B cell (primary cell): ENCODE data around the gene GMPR. TPM values are rescaled to one million over a fixed set of nuclear protein-coding genes. Genes with fewer than 3 reads are reported as not detected.
A peak's percentile ranks its signal among the peaks of the same experiment; 100 is the strongest.

Experiments
- ATAC-seq: fragments of 200-7000 bp; cut with Tn5 transposase; one replicate; pipeline ENCODE4 v1.10.0; 2021; ENCODE audit warnings: low read depth, mild to moderate bottlenecking, moderate number of reproducible peaks, moderate library complexity
- CTCF ChIA-PET: fragments of 350-600 bp; sonication (Branson Sonifier 250); formaldehyde crosslinking; loops from one replicate; lab custom pipeline; 2021; ENCODE audit warnings: antibody characterized with exemption, inconsistent platforms; lab: Charles Lee
- POLR2A ChIA-PET: fragments of 350-600 bp; sonication (Branson Sonifier 250); formaldehyde crosslinking; loops from one replicate; lab custom pipeline; 2021; ENCODE audit warnings: antibody characterized with exemption; lab: Charles Lee
- DNase-seq: peaks from one replicate; pipeline ENCODE4 v3.0.0; 2013
- H2AFZ ChIP-seq: 2 replicates; pipeline ENCODE4 v1.6.1; 2012; ENCODE audit warnings: mild to moderate bottlenecking, low read depth, low read length; ENCODE audit not compliant: insufficient read depth, poor library complexity, severe bottlenecking
- H3K27ac ChIP-seq, 2 donors: 1 replicate in 1 of 2; 2 replicates in 1 of 2; pipeline ENCODE4 v1.5.1; 2012 to 2013; ENCODE audit warnings: low read length in 2 of 2, mild to moderate bottlenecking in 2 of 2, moderate library complexity in 1 of 2
- H3K27me3 ChIP-seq, 4 experiments: fragments of 200-600 bp in 1 of 4; sonication (generic) in 1 of 4; replicated peaks in 1 of 4; 1 replicate in 2 of 4; 2 replicates in 2 of 4; pipeline versions ENCODE4 v1.6.1 to v1.7.0; 2013 to 2016; ENCODE audit warnings: low read length in 3 of 4, mild to moderate bottlenecking in 2 of 4, mixed read lengths in 1 of 4, moderate library complexity in 1 of 4; ENCODE audit not compliant: insufficient read depth in 4 of 4, control insufficient read depth in 3 of 4; ENCODE audit errors: control extremely low read depth in 1 of 4
- H3K36me3 ChIP-seq, 2 experiments: replicated peaks in 1 of 2; 1 replicate in 1 of 2; 2 replicates in 1 of 2; pipeline versions ENCODE4 v1.6.1 to v1.7.1; 2013; ENCODE audit warnings: low read length in 1 of 2; ENCODE audit not compliant: insufficient read depth in 2 of 2, control insufficient read depth in 1 of 2; ENCODE audit errors: control extremely low read depth in 1 of 2, extremely low read depth in 1 of 2
- H3K4me1 ChIP-seq, 2 donors: fragments of 200-600 bp in 1 of 2; sonication (generic) in 1 of 2; 1 replicate in 1 of 2; 2 replicates in 1 of 2; pipeline versions ENCODE4 v1.5.1 to v1.6.1; 2013 to 2017; ENCODE audit warnings: low read length in 2 of 2; ENCODE audit not compliant: control insufficient read depth in 2 of 2, insufficient read depth in 2 of 2
- H3K4me2 ChIP-seq: replicated peaks from 2 replicates; pipeline ENCODE3; 2012; ENCODE audit warnings: mild to moderate bottlenecking, low read depth, low read length; ENCODE audit not compliant: poor library complexity, severe bottlenecking
- H3K4me3 ChIP-seq, 5 experiments: fragments of 200-600 bp in 1 of 5; sonication (generic) in 1 of 5; 1 replicate in 3 of 5; 2 replicates in 2 of 5; pipeline versions ENCODE4 v1.5.1 to v1.7.0; 2011 to 2016; ENCODE audit warnings: low read length in 4 of 5, mild to moderate bottlenecking in 4 of 5, low read depth in 2 of 5, control low read depth in 1 of 5, moderate library complexity in 1 of 5; ENCODE audit not compliant: insufficient read depth in 1 of 5; ENCODE audit errors: control extremely low read depth in 1 of 5, extremely low read depth in 1 of 5
- H3K79me2 ChIP-seq: fragments of 200-600 bp; sonication (generic); one replicate; pipeline ENCODE4 v1.6.0; 2016; ENCODE audit warnings: low read length; ENCODE audit not compliant: control insufficient read depth, insufficient read depth
- H3K9ac ChIP-seq: fragments of 200-600 bp; sonication (generic); 2 replicates; pipeline ENCODE4 v1.6.1; 2017; ENCODE audit warnings: mild to moderate bottlenecking, low read length, moderate library complexity
- H3K9me3 ChIP-seq, 3 donors: one replicate each; pipeline versions ENCODE4 v1.6.1 to v1.7.1; 2013; ENCODE audit warnings: low read length in 2 of 3; ENCODE audit not compliant: control insufficient read depth in 2 of 3, insufficient read depth in 1 of 3; ENCODE audit errors: control extremely low read depth in 1 of 3
- H4K20me1 ChIP-seq: 2 replicates; pipeline ENCODE4 v1.6.0; 2012; ENCODE audit warnings: mild to moderate bottlenecking, low read length; ENCODE audit not compliant: insufficient read depth, control insufficient read depth, poor library complexity, severe bottlenecking
- H3K27ac Mint-ChIP-seq: one replicate; pipeline ENCODE4 v1.8.0; 2021; ENCODE audit warnings: mixed read lengths
- H3K27me3 Mint-ChIP-seq: one replicate; pipeline ENCODE4 v1.8.0; 2021; ENCODE audit warnings: mixed read lengths
- H3K4me1 Mint-ChIP-seq: one replicate; pipeline ENCODE4 v1.8.0; 2021; ENCODE audit warnings: mixed read lengths
- H3K4me3 Mint-ChIP-seq: one replicate; pipeline ENCODE4 v1.8.0; 2021; ENCODE audit warnings: mixed read lengths
- H3K9me3 Mint-ChIP-seq: one replicate; pipeline ENCODE4 v1.8.0; 2022; ENCODE audit warnings: mixed read lengths; ENCODE audit not compliant: insufficient read depth
- CTCF ChIP-seq: fragments of 200-600 bp; IDR thresholded peaks from one replicate; pipeline ENCODE4 v1.8.0; 2022; ENCODE audit warnings: antibody characterized with exemption, mild to moderate bottlenecking
- EZH2 ChIP-seq: IDR thresholded peaks from 2 replicates; pipeline ENCODE4 v1.6.1; 2012; ENCODE audit warnings: borderline replicate concordance, low read depth, mild to moderate bottlenecking, moderate library complexity, low read length; ENCODE audit not compliant: insufficient read depth, poor library complexity, severe bottlenecking
- WGBS: methylation state at CpG from one replicate; pipeline ENCODE4 v1.1.5; 2013; ENCODE audit warnings: missing lambda C conversion rate; ENCODE audit not compliant: insufficient coverage; 5-methylcytosine and 5-hydroxymethylcytosine counted together
- intact Hi-C: fragments of 100-400 bp; cut with micrococcal nuclease; formaldehyde crosslinking; loops from one replicate; pipeline ENCODE4 v1.10.0; 2022
- polyA plus RNA-seq: library from polyadenylated mRNA; depleted of rRNA; stranded (reverse); fragments of >200 nt; gene quantifications from 2 replicates; pipeline ENCODE4 v1.2.3, GENCODE V29; 2012
- total RNA-seq, 2 donors: library from RNA; stranded (reverse); fragments of 120-200 nt in 1 of 2; gene quantifications; 1 replicate in 1 of 2; 2 replicates in 1 of 2; pipeline versions ENCODE4 v1.2.3 to v1.2.4, GENCODE V29; 2013 to 2022

The GMPR gene
- total and polyA plus RNA-seq, 2 donors (not counting 1 experiment from before 2014, with no cell fraction given): 0.82 TPM; not detected in 1

DNA sequence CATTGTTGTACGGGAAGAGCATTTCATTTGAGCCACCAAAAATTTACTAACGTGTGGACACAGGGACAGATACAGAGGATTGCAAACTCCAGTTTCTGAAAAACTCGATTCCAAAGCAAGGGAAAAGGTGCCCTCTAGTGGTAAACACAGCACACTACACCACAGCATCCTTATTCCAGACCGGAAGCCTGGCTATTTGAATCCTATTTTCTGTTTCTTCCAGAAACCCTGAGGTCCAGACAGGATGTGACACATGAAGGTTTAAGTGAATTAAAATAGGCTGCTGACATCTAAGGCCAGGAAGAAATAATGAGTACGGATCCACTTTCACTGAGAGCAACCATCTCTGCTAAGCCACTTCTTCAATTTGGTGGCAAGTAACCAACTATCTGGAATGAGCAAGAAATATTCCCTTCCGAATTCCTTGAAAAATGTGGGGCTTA is 31.8 kb upstream of the GMPR start:
- DNase-seq (peak; percentile 71), ATAC-seq (peak; percentile 44)
- Histone ChIP-seq H2AFZ (no peak overlapping the region), H3K27me3 (peaks cover 0 to 4% (median 2%) of the 10 kb centered on the region in 4 experiments), H3K9me3 (no peaks in the 10 kb centered on the region), H3K36me3 (no peaks in the 10 kb centered on the region), H3K9ac (no peak overlapping the region), H3K4me1 (peaks cover 20 to 21% of the 10 kb centered on the region in 2 donors), H3K79me2 (no peaks in the 10 kb centered on the region), H3K27ac (no peak overlapping the region), H3K4me2 (peak overlapping the region; percentile 19), H3K4me3 (no peak overlapping the region), H4K20me1 (no peaks in the 10 kb centered on the region)
- intact Hi-C loops: loop anchor here (1.0 kb wide), 1 partner anchor 515 kb away; no protein-coding TSS in a partner anchor
- peak; percentile 98 for TF ChIP-seq CTCF
- no peak for TF ChIP-seq EZH2
- H3K4me3 Mint-ChIP-seq: peak overlapping the region; percentile 67
- peaks cover 26% of the 10 kb centered on the region for H3K4me1 Mint-ChIP-seq
- POLR2A ChIA-PET: no interaction called here
- H3K27ac Mint-ChIP-seq: peak overlapping the region; percentile 67
- no peaks in the 10 kb centered on the region for H3K9me3 Mint-ChIP-seq
- H3K27me3 Mint-ChIP-seq: peaks cover 12% of the 10 kb centered on the region
- 0% methylated on average over 1 of the region's 6 CpGs for WGBS
- CTCF ChIA-PET: interaction anchor here (0.8 to 12.9 kb wide), 15 partner anchors 9 to 562 kb away, joined by 3 to 176 read pairs (median 7); partner anchors contain the start of gene MYLIP

- H2AFZ ChIP-seq: no peak overlapping the region
- peaks cover 26% of the 10 kb centered on the region for H3K4me1 Mint-ChIP-seq
- no peak overlapping the region for H3K4me3 ChIP-seq
- H3K9me3 Mint-ChIP-seq: no peaks in the 10 kb centered on the region
- no peaks in the 10 kb centered on the region for H3K9me3 ChIP-seq
- intact Hi-C loops: no loop called here
- no peak overlapping the region for H3K4me2 ChIP-seq
- H3K4me3 Mint-ChIP-seq: no peak overlapping the region
- no peak overlapping the region for H3K9ac ChIP-seq
- ATAC-seq (no peak), DNase-seq (no peak)
- H3K79me2 ChIP-seq: no peaks in the 10 kb centered on the region
- ChIA-PET CTCF (interaction anchor here (0.7 to 12.9 kb wide), 7 partner anchors 26 to 551 kb away, joined by 3 to 176 read pairs (median 7); no protein-coding TSS in a partner anchor), POLR2A (no interaction called here)
- 83% methylated on average over 1 of the region's 2 CpGs for WGBS
- no peaks in the 10 kb centered on the region for H4K20me1 ChIP-seq
- peaks cover 20 to 21% of the 10 kb centered on the region in 2 donors for H3K4me1 ChIP-seq
- no peak overlapping the region for H3K27ac ChIP-seq
- H3K27me3 ChIP-seq: peaks cover 0 to 4% (median 2%) of the 10 kb centered on the region in 4 experiments
- H3K27me3 Mint-ChIP-seq: peaks cover 23% of the 10 kb centered on the region
- no peak overlapping the region for H3K27ac Mint-ChIP-seq
- H3K36me3 ChIP-seq: no peaks in the 10 kb centered on the region
- TF ChIP-seq CTCF (no peak), EZH2 (no peak)
These were observed 29.4 kb upstream of the GMPR start for GRCh38 chr6:16208989-16209388.
